GM12874 (cell line): ENCODE results near the gene ARF4.

Source experiments
- CTCF ChIP-seq: IDR thresholded peaks from 2 replicates; pipeline ENCODE4 v1.5.1; 2011; ENCODE audit warnings: low read depth, mild to moderate bottlenecking, control low read depth, low read length, moderate library complexity; ENCODE audit not compliant: insufficient read depth

The ARF4 gene

GRCh38 chr3:57577801-57578200 is 19.3 kb downstream of the ARF4 start:
- TF ChIP-seq CTCF: no peak

GRCh38 chr3:57575966-57576626 is 21.0 kb downstream of the ARF4 start:
- TF ChIP-seq CTCF: no peak

GRCh38 chr3:57572096-57572495 is 25.0 kb downstream of the ARF4 start:
- TF ChIP-seq CTCF: no peak

GRCh38 chr3:57570878-57571277 is 26.3 kb downstream of the ARF4 start:
- TF ChIP-seq CTCF: no peak

- no peak for TF ChIP-seq CTCF
Measured at GRCh38 chr3:57569859-57570450, 27.2 kb downstream of the ARF4 start.

GRCh38 chr3:57559526-57559925 is 37.6 kb downstream of the ARF4 start:
- TF ChIP-seq CTCF: no peak

GRCh38 chr3:57557085-57557537 is 40.0 kb downstream of the ARF4 start:
- no peak for TF ChIP-seq CTCF
